Hepatocyte (in vitro differentiated cells): ENCODE data around the gene NDUFB4. TPM values are rescaled to one million over a fixed set of nuclear protein-coding genes. Genes with fewer than 3 reads are reported as not detected.

Experiments
- DNase-seq: peaks from one replicate; pipeline ENCODE4 v3.0.0-alpha.2; 2016; ENCODE audit warnings: low spot score
- H2AFZ ChIP-seq: fragments of 200-600 bp; sonication (generic); 2 replicates; pipeline ENCODE4 v1.6.0; 2016; ENCODE audit warnings: antibody characterized with exemption, mild to moderate bottlenecking
- H3K27ac ChIP-seq: fragments of 200-600 bp; sonication (generic); 2 replicates; pipeline ENCODE4 v1.5.1; 2016; ENCODE audit warnings: mild to moderate bottlenecking
- H3K27me3 ChIP-seq: fragments of 200-600 bp; sonication (generic); 2 replicates; pipeline ENCODE4 v1.6.1; 2016
- H3K36me3 ChIP-seq: fragments of 200-600 bp; sonication (generic); replicated peaks from 2 replicates; pipeline ENCODE4 v1.5.1; 2016; ENCODE audit warnings: low read depth; ENCODE audit not compliant: insufficient read depth
- H3K4me1 ChIP-seq: fragments of 200-600 bp; sonication (generic); 2 replicates; pipeline ENCODE4 v1.5.1; 2016; ENCODE audit warnings: mild to moderate bottlenecking, moderate library complexity; ENCODE audit not compliant: insufficient read depth
- H3K4me2 ChIP-seq: fragments of 200-600 bp; sonication (generic); 2 replicates; pipeline ENCODE4 v1.6.0; 2016
- H3K4me3 ChIP-seq: fragments of 200-600 bp; sonication (generic); 2 replicates; pipeline ENCODE4 v1.5.1; 2016; ENCODE audit warnings: mild to moderate bottlenecking
- H3K79me2 ChIP-seq: fragments of 200-600 bp; sonication (generic); 2 replicates; pipeline ENCODE4 v1.6.0; 2017; ENCODE audit warnings: mild to moderate bottlenecking
- H3K9me2 ChIP-seq: fragments of 200-600 bp; sonication (generic); replicated peaks from 2 replicates; pipeline ENCODE4 v1.6.0; 2017; ENCODE audit warnings: mild to moderate bottlenecking; ENCODE audit not compliant: insufficient read depth
- H3K9me3 ChIP-seq: fragments of 200-600 bp; sonication (generic); 2 replicates; pipeline ENCODE4 v1.5.1; 2016; ENCODE audit warnings: low read depth, mild to moderate bottlenecking
- H4K20me1 ChIP-seq: fragments of 200-600 bp; sonication (generic); 2 replicates; pipeline ENCODE4 v1.6.0; 2016; ENCODE audit warnings: mild to moderate bottlenecking; ENCODE audit not compliant: insufficient read depth, poor library complexity, severe bottlenecking
- CTCF ChIP-seq: fragments of 200-600 bp; sonication (generic); IDR thresholded peaks from 2 replicates; pipeline ENCODE4 v1.5.1; 2016; ENCODE audit warnings: antibody characterized with exemption, mild to moderate bottlenecking; ENCODE audit not compliant: poor library complexity
- EZH2 ChIP-seq: fragments of 200-600 bp; sonication (generic); IDR thresholded peaks from 2 replicates; pipeline ENCODE4 v1.6.1; 2016; ENCODE audit warnings: antibody characterized with exemption, mild to moderate bottlenecking, borderline replicate concordance
- EZH2phosphoT487 ChIP-seq: fragments of 200-600 bp; sonication (generic); IDR thresholded peaks from one replicate; pipeline ENCODE4 v1.6.1; 2018; ENCODE audit warnings: antibody characterized with exemption, mild to moderate bottlenecking, low read depth, moderate library complexity; ENCODE audit not compliant: unreplicated experiment, severe bottlenecking
- WGBS: methylation state at CpG from one replicate; pipeline ENCODE4 v1.1.6; 2016; ENCODE audit warnings: low lambda C conversion rate; ENCODE audit errors: missing lambda C conversion rate; 5-methylcytosine and 5-hydroxymethylcytosine counted together
- polyA plus RNA-seq: library from polyadenylated mRNA; unstranded; fragments of >200 nt; fragmentation: Nextera tagmentation; extraction: Ambion mirVana; gene quantifications from 2 replicates; pipeline ENCODE4 v1.2.1, GENCODE V29; 2016
- total RNA-seq: library from RNA; depleted of rRNA; stranded (reverse); fragments of >200 nt; gene quantifications from 2 replicates; pipeline ENCODE4 v1.2.3, GENCODE V29; 2014

Gene NDUFB4
- total and polyA plus RNA-seq, 2 experiments from 2014 or later = 114 to 290 TPM

DNA sequence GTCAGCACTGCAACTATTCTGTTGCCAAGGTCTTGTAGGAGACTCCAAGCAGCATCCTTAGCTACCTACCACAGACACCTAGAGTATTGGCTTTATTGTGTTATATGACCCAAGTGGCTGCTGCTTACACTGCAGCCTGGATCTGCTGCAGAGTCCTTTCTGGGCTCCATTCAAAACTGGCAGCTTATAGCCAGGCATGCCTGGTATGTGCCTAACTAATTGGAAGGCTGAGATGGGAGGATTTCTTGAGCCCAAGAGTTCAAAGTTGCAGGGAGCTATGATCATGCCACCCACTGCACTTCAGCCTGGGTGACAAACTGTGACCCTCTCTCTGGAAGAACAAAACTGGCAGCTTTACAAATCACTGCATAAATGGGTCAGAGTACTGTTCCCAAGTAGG is 8.6 kb downstream of the NDUFB4 start:
- Histone ChIP-seq H3K9me2 (no peaks in the 10 kb centered on the region), H2AFZ (no peak overlapping the region), H3K9me3 (no peaks in the 10 kb centered on the region), H3K36me3 (no peaks in the 10 kb centered on the region), H4K20me1 (peaks cover 7% of the 10 kb centered on the region), H3K79me2 (peaks cover 6% of the 10 kb centered on the region), H3K27me3 (no peaks in the 10 kb centered on the region), H3K27ac (no peak overlapping the region), H3K4me2 (no peak overlapping the region), H3K4me3 (no peak overlapping the region), H3K4me1 (peaks cover 7% of the 10 kb centered on the region)
- TF ChIP-seq EZH2phosphoT487 (no peak), CTCF (no peak), EZH2 (no peak)
- DNase-seq = no peak

GRCh38 chr3:120608506-120608905 is 12.4 kb downstream of the NDUFB4 start:
- TF ChIP-seq EZH2 = no peak
- no peak for TF ChIP-seq EZH2phosphoT487
- no peak for TF ChIP-seq CTCF
- Histone ChIP-seq H3K36me3 (no peaks in the 10 kb centered on the region), H4K20me1 (no peaks in the 10 kb centered on the region), H3K27ac (no peak overlapping the region), H3K9me2 (no peaks in the 10 kb centered on the region), H3K4me1 (no peaks in the 10 kb centered on the region), H3K9me3 (no peaks in the 10 kb centered on the region), H3K79me2 (no peaks in the 10 kb centered on the region), H3K4me2 (no peak overlapping the region), H3K4me3 (no peak overlapping the region), H3K27me3 (no peaks in the 10 kb centered on the region), H2AFZ (no peak overlapping the region)
- WGBS = 81% methylated on average over 4 of the region's 4 CpGs
- DNase-seq = no peak

GRCh38 chr3:120614765-120615164 is 18.6 kb downstream of the NDUFB4 start:
- H3K4me1 ChIP-seq = no peaks in the 10 kb centered on the region
- no peaks in the 10 kb centered on the region for H3K27me3 ChIP-seq
- H3K79me2 ChIP-seq = no peaks in the 10 kb centered on the region
- H3K27ac ChIP-seq = no peak overlapping the region
- no peaks in the 10 kb centered on the region for H3K9me2 ChIP-seq
- no peaks in the 10 kb centered on the region for H3K9me3 ChIP-seq
- WGBS = 87% methylated on average over 8 of the region's 8 CpGs
- H2AFZ ChIP-seq = no peak overlapping the region
- H4K20me1 ChIP-seq = no peaks in the 10 kb centered on the region
- H3K4me2 ChIP-seq = no peak overlapping the region
- H3K36me3 ChIP-seq = no peaks in the 10 kb centered on the region
- H3K4me3 ChIP-seq = no peak overlapping the region
- DNase-seq = no peak
- TF ChIP-seq CTCF (no peak), EZH2phosphoT487 (no peak), EZH2 (no peak)
